CD14-positive monocyte (primary cell): ENCODE measurements around the gene MTUS2. TPM values are rescaled to one million over a fixed set of nuclear protein-coding genes. Genes with fewer than 3 reads are reported as not detected.

Source experiments
- DNase-seq, 3 donors: peaks; one replicate each; pipeline ENCODE4 v3.0.0-alpha.2; 2011 to 2022
- H2AFZ ChIP-seq: 2 replicates; pipeline ENCODE4 v1.6.0; 2012; ENCODE audit warnings: mild to moderate bottlenecking, low read depth, low read length, inconsistent platforms; ENCODE audit not compliant: insufficient read depth, poor library complexity, severe bottlenecking
- H3K27ac ChIP-seq, 2 donors: 1 replicate in 1 of 2; 2 replicates in 1 of 2; pipeline ENCODE4 v1.5.1; 2012 to 2013; ENCODE audit warnings: low read length in 2 of 2, control low read depth in 1 of 2, inconsistent platforms in 1 of 2, low read depth in 1 of 2, mild to moderate bottlenecking in 1 of 2
- H3K27me3 ChIP-seq, 2 donors: one replicate each; pipeline versions ENCODE4 v1.6.0 to v1.6.1; 2011 to 2013; ENCODE audit warnings: low read length in 2 of 2; ENCODE audit not compliant: control insufficient read depth in 2 of 2, insufficient read depth in 2 of 2
- H3K36me3 ChIP-seq, 2 donors: replicated peaks in 1 of 2; 1 replicate in 1 of 2; 2 replicates in 1 of 2; pipeline versions ENCODE4 v1.5.1 to v1.6.1; 2012 to 2013; ENCODE audit warnings: low read length in 2 of 2, control low read depth in 1 of 2, inconsistent platforms in 1 of 2, mild to moderate bottlenecking in 1 of 2; ENCODE audit not compliant: insufficient read depth in 2 of 2, control insufficient read depth in 1 of 2
- H3K4me1 ChIP-seq, 2 donors: 1 replicate in 1 of 2; 2 replicates in 1 of 2; pipeline versions ENCODE4 v1.5.1 to v1.6.1; 2012 to 2013; ENCODE audit warnings: low read length in 2 of 2, control low read depth in 1 of 2, inconsistent platforms in 1 of 2, mild to moderate bottlenecking in 1 of 2, moderate library complexity in 1 of 2; ENCODE audit not compliant: insufficient read depth in 2 of 2, control insufficient read depth in 1 of 2
- H3K4me2 ChIP-seq: replicated peaks from 2 replicates; pipeline ENCODE3; 2012; ENCODE audit warnings: low read length, moderate library complexity, mild to moderate bottlenecking; ENCODE audit not compliant: poor library complexity, severe bottlenecking; ENCODE audit errors: extremely low read depth
- H3K4me3 ChIP-seq, 3 experiments: fragments of 200-600 bp in 1 of 3; sonication (generic) in 1 of 3; replicated peaks in 1 of 3; 1 replicate in 2 of 3; 2 replicates in 1 of 3; pipeline ENCODE4 v1.5.1; 2011 to 2013; ENCODE audit warnings: low read length in 3 of 3, mild to moderate bottlenecking in 3 of 3, control low read depth in 2 of 3, low read depth in 2 of 3, inconsistent platforms in 1 of 3, moderate library complexity in 1 of 3
- H3K79me2 ChIP-seq: 2 replicates; pipeline ENCODE4 v1.6.0; 2012; ENCODE audit warnings: mild to moderate bottlenecking, control low read depth, inconsistent platforms, low read length, moderate library complexity; ENCODE audit not compliant: insufficient read depth
- H3K9ac ChIP-seq: 2 replicates; pipeline ENCODE4 v1.6.0; 2017; ENCODE audit warnings: low read length, mild to moderate bottlenecking; ENCODE audit not compliant: insufficient read depth, poor library complexity, severe bottlenecking
- H3K9me3 ChIP-seq, 2 donors: replicated peaks in 1 of 2; 1 replicate in 1 of 2; 2 replicates in 1 of 2; pipeline versions ENCODE4 v1.5.1 to v1.6.1; 2012 to 2013; ENCODE audit warnings: low read length in 2 of 2, control low read depth in 1 of 2; ENCODE audit not compliant: control insufficient read depth in 1 of 2, insufficient read depth in 1 of 2
- H4K20me1 ChIP-seq: 2 replicates; pipeline ENCODE4 v1.6.0; 2012; ENCODE audit warnings: mild to moderate bottlenecking, low read length, control low read depth, moderate library complexity; ENCODE audit not compliant: insufficient read depth
- H3K27ac Mint-ChIP-seq, 7 donors: one replicate each; pipeline ENCODE4 v1.8.0; 2020; ENCODE audit warnings: mild to moderate bottlenecking in 7 of 7, mixed read lengths in 7 of 7, moderate library complexity in 6 of 7, inconsistent platforms in 2 of 7
- H3K27me3 Mint-ChIP-seq, 3 donors: one replicate each; pipeline ENCODE4 v1.8.0; 2021 to 2022; ENCODE audit warnings: low read depth in 3 of 3, mild to moderate bottlenecking in 3 of 3, mixed read lengths in 3 of 3, moderate library complexity in 3 of 3, inconsistent platforms in 1 of 3
- H3K36me3 Mint-ChIP-seq, 2 donors: one replicate each; pipeline ENCODE4 v1.8.0; 2020; ENCODE audit warnings: mixed read lengths in 2 of 2, inconsistent platforms in 1 of 2, mild to moderate bottlenecking in 1 of 2
- H3K4me1 Mint-ChIP-seq: one replicate; pipeline ENCODE4 v1.8.0; 2020; ENCODE audit warnings: mild to moderate bottlenecking, mixed read lengths
- H3K4me3 Mint-ChIP-seq, 2 donors: one replicate each; pipeline ENCODE4 v1.8.0; 2020; ENCODE audit warnings: mild to moderate bottlenecking in 2 of 2, mixed read lengths in 2 of 2, moderate library complexity in 1 of 2
- H3K9me3 Mint-ChIP-seq, 7 donors: one replicate each; pipeline ENCODE4 v1.8.0; 2020 to 2022; ENCODE audit warnings: mixed read lengths in 7 of 7, mild to moderate bottlenecking in 6 of 7, moderate library complexity in 6 of 7, inconsistent platforms in 2 of 7
- WGBS: methylation state at CpG from one replicate; pipeline ENCODE4 v1.1.5; 2013; ENCODE audit warnings: missing lambda C conversion rate; ENCODE audit not compliant: insufficient coverage; 5-methylcytosine and 5-hydroxymethylcytosine counted together
- intact Hi-C, 2 donors: fragments of 100-400 bp; cut with micrococcal nuclease; formaldehyde crosslinking; loops; one replicate each; pipeline versions ENCODE4 v1.15.0 to v1.15.1; 2023
- polyA plus RNA-seq, 3 donors: library from polyadenylated mRNA; depleted of rRNA in 1 of 3; unstranded in 2 of 3; stranded (reverse) in 1 of 3; fragments of 300-500 nt in 2 of 3; fragments of >200 nt in 1 of 3; fragmentation: Illumina TruSeq in 2 of 3; gene quantifications; 1 replicate in 2 of 3; 2 replicates in 1 of 3; pipeline ENCODE4 v1.2.3, GENCODE V29; 2012 to 2021
- TF ChIP-seq, protein P1 (sequence below): fragments of 200-600 bp; IDR thresholded peaks from one replicate; pipeline ENCODE4 v1.8.0; 2022; ENCODE audit warnings: antibody characterized with exemption, mild to moderate bottlenecking

Gene MTUS2
- polyA plus RNA-seq, 3 donors = 0.04 TPM; not detected in 2

DNA sequence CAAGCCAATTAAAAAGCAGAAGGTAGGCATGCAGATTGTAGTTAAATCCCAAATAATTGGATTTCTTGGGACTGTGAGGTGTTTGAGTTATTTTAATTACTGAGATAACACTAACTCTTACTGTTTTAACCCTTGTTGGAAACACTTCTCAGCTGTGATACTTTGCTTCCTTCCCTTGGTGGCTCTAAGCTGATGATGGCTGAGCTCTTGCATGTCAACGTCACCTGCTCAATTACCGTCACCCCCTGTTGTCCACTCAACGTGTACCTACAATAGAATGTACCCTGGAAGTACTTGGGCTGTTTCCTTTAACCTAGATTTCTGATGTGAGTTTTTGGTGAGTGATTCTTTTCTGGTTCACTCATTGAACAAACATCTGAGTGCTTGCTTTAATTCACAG, 471.9 kb downstream of the MTUS2 start:
- Mint-ChIP-seq H3K4me1 (no peaks in the 10 kb centered on the region), H3K27ac (no peak overlapping the region), H3K9me3 (peaks cover 0 to 15% (median 3%) of the 10 kb centered on the region in 7 donors), H3K4me3 (no peak overlapping the region), H3K36me3 (no peaks in the 10 kb centered on the region), H3K27me3 (peaks cover 0 to 5% (median 3%) of the 10 kb centered on the region in 3 donors)
- DNase-seq = no peak
- H3K79me2 ChIP-seq = no peaks in the 10 kb centered on the region
- intact Hi-C loops = no loop called here
- WGBS = 80% methylated on average over 1 of the region's 3 CpGs
- TF ChIP-seq, protein P1, sequence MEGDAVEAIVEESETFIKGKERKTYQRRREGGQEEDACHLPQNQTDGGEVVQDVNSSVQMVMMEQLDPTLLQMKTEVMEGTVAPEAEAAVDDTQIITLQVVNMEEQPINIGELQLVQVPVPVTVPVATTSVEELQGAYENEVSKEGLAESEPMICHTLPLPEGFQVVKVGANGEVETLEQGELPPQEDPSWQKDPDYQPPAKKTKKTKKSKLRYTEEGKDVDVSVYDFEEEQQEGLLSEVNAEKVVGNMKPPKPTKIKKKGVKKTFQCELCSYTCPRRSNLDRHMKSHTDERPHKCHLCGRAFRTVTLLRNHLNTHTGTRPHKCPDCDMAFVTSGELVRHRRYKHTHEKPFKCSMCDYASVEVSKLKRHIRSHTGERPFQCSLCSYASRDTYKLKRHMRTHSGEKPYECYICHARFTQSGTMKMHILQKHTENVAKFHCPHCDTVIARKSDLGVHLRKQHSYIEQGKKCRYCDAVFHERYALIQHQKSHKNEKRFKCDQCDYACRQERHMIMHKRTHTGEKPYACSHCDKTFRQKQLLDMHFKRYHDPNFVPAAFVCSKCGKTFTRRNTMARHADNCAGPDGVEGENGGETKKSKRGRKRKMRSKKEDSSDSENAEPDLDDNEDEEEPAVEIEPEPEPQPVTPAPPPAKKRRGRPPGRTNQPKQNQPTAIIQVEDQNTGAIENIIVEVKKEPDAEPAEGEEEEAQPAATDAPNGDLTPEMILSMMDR = no peak
- H3K27ac ChIP-seq = no peak overlapping the region
- H3K27me3 ChIP-seq = no peaks in the 10 kb centered on the region
- H2AFZ ChIP-seq = no peak overlapping the region
- H3K4me3 ChIP-seq = no peak overlapping the region
- H3K4me1 ChIP-seq = no peaks in the 10 kb centered on the region
- H3K4me2 ChIP-seq = no peak overlapping the region
- no peaks in the 10 kb centered on the region for H4K20me1 ChIP-seq
- H3K36me3 ChIP-seq = no peaks in the 10 kb centered on the region
- no peak overlapping the region for H3K9ac ChIP-seq
- no peaks in the 10 kb centered on the region for H3K9me3 ChIP-seq

DNA sequence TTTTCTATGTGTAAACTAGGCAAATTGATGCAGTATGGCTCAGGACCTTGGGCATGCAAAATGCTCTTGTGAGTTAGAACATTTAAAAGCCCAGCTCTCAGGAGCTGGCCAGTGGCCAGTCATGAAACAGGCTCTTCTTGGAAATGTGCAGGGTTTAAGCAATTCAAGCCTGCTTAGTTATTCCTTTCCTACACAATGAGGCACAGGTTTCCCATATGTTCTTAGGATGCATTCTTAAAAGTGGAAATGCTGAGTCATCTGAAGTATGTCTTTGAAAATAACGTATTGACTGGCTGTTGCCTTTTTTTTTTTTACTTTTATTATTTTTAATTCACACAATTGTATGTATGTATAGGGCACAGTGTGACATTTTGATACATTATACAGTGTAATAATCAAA, 474.7 kb downstream of the MTUS2 start:
- Histone ChIP-seq H2AFZ (no peak overlapping the region), H3K79me2 (no peaks in the 10 kb centered on the region), H3K4me2 (no peak overlapping the region), H3K27me3 (no peaks in the 10 kb centered on the region), H3K9me3 (no peaks in the 10 kb centered on the region), H3K4me3 (no peak overlapping the region), H3K27ac (no peak overlapping the region), H3K36me3 (no peaks in the 10 kb centered on the region), H3K9ac (no peak overlapping the region), H4K20me1 (no peaks in the 10 kb centered on the region), H3K4me1 (no peaks in the 10 kb centered on the region)
- Mint-ChIP-seq H3K36me3 (no peaks in the 10 kb centered on the region), H3K9me3 (peaks cover 0 to 15% (median 7%) of the 10 kb centered on the region in 7 donors), H3K27me3 (peaks cover 0 to 2% (median 1%) of the 10 kb centered on the region in 3 donors), H3K27ac (no peak overlapping the region), H3K4me3 (no peak overlapping the region), H3K4me1 (no peaks in the 10 kb centered on the region)
- TF ChIP-seq, protein P1 = no peak
- DNase-seq = no peak
- intact Hi-C loops = no loop called here
- WGBS = no CpG with 5 or more reads among the region's 1 CpG
